IMR-90 (cell line): Measurements from ENCODE around the gene RBFOX2. TPM values are rescaled to one million over a fixed set of nuclear protein-coding genes. Genes with fewer than 3 reads are reported as not detected.
"Not testable (repeated sequence)": the region's sequence is repeated elsewhere in the genome, so short reads cannot be mapped to it uniquely, and the experiment has no call there.

Experiments
- ATAC-seq: fragments of 200-7000 bp; cut with Tn5 transposase; 2 replicates; pipeline ENCODE4 v1.9.1; 2020; ENCODE audit warnings: low read depth, mild to moderate bottlenecking, moderate library complexity
- BruUV-seq: library from RNA; stranded (reverse); fragments of 400-500 nt; replicated peaks from 2 replicates; lab custom pipeline; 2021; lab: Mats Ljungman, UMichigan
- CTCF ChIA-PET: fragments of 300-600 bp; formaldehyde crosslinking; extraction: SDS; loops from one replicate; lab custom pipeline; 2021; ENCODE audit warnings: antibody characterized with exemption; lab: Yijun Ruan, JAX
- POLR2A ChIA-PET: fragments of 300-600 bp; sonication (Branson Sonifier 250); formaldehyde crosslinking; loops from one replicate; lab custom pipeline; 2022; ENCODE audit warnings: antibody characterized with exemption; ENCODE audit not compliant: unreplicated experiment; lab: Charles Lee
- DNase-seq: peaks from one replicate; pipeline ENCODE4 v3.0.0; 2013
- H2AFZ ChIP-seq: replicated peaks from 2 replicates; pipeline ENCODE3; 2013; ENCODE audit warnings: low read length, mild to moderate bottlenecking; ENCODE audit not compliant: poor library complexity
- H2AK5ac ChIP-seq: 2 replicates; pipeline ENCODE4 v1.6.1; 2013; ENCODE audit warnings: low read depth, low read length, inconsistent platforms
- H2AK9ac ChIP-seq: replicated peaks from 2 replicates; pipeline ENCODE3; 2013; ENCODE audit warnings: mild to moderate bottlenecking, low read depth, low read length, moderate library complexity; ENCODE audit not compliant: poor library complexity
- H2BK120ac ChIP-seq: 2 replicates; pipeline ENCODE4 v1.6.1; 2013; ENCODE audit warnings: low read depth, low read length, inconsistent platforms
- H2BK15ac ChIP-seq: 3 replicates; pipeline ENCODE4 v1.6.1; 2013; ENCODE audit warnings: low read depth, low read length, inconsistent platforms
- H2BK20ac ChIP-seq: 2 replicates; pipeline ENCODE4 v1.6.1; 2013; ENCODE audit warnings: low read depth, mild to moderate bottlenecking, inconsistent platforms, low read length, moderate library complexity
- H2BK5ac ChIP-seq: 2 replicates; pipeline ENCODE4 v1.6.1; 2013; ENCODE audit warnings: mild to moderate bottlenecking, low read depth, low read length, inconsistent platforms; ENCODE audit not compliant: poor library complexity, severe bottlenecking
- H3K14ac ChIP-seq: replicated peaks from 2 replicates; pipeline ENCODE4 v1.6.1; 2013; ENCODE audit warnings: low read depth, low read length, inconsistent platforms
- H3K18ac ChIP-seq: 2 replicates; pipeline ENCODE4 v1.6.1; 2013; ENCODE audit warnings: low read depth, low read length, control low read depth
- H3K23ac ChIP-seq: 2 replicates; pipeline ENCODE4 v1.6.1; 2013; ENCODE audit warnings: low read depth, low read length, inconsistent platforms
- H3K27ac ChIP-seq: 2 replicates; pipeline ENCODE4 v1.5.1; 2013; ENCODE audit warnings: mild to moderate bottlenecking, control low read depth, low read length; ENCODE audit not compliant: insufficient read depth
- H3K27me3 ChIP-seq: 2 replicates; pipeline ENCODE4 v1.6.1; 2013; ENCODE audit warnings: low read length; ENCODE audit not compliant: control insufficient read depth, insufficient read depth
- H3K36me3 ChIP-seq: 2 replicates; pipeline ENCODE4 v1.6.1; 2013; ENCODE audit warnings: low read length, mixed read lengths; ENCODE audit not compliant: control insufficient read depth, insufficient read depth
- H3K4ac ChIP-seq: 2 replicates; pipeline ENCODE4 v1.6.1; 2013; ENCODE audit warnings: low read depth, low read length, inconsistent platforms
- H3K4me1 ChIP-seq: 2 replicates; pipeline ENCODE4 v1.6.1; 2013; ENCODE audit warnings: low read length, mixed read lengths; ENCODE audit not compliant: control insufficient read depth, insufficient read depth
- H3K4me2 ChIP-seq: 2 replicates; pipeline ENCODE4 v1.6.1; 2013; ENCODE audit warnings: low read depth, mild to moderate bottlenecking, control low read depth, low read length, moderate library complexity
- H3K4me3 ChIP-seq: 2 replicates; pipeline ENCODE4 v1.5.1; 2013; ENCODE audit warnings: low read depth, mild to moderate bottlenecking, control low read depth, low read length, moderate library complexity; ENCODE audit not compliant: insufficient read depth
- H3K56ac ChIP-seq: 2 replicates; pipeline ENCODE4 v1.6.1; 2013; ENCODE audit warnings: low read length, inconsistent platforms; ENCODE audit not compliant: insufficient read depth; ENCODE audit errors: extremely low read depth
- H3K79me1 ChIP-seq, 2 experiments: 2 replicates each; pipeline ENCODE4 v1.6.1; 2013; ENCODE audit warnings: low read length in 2 of 2, inconsistent platforms in 1 of 2, low read depth in 1 of 2
- H3K9ac ChIP-seq: 2 replicates; pipeline ENCODE4 v1.6.1; 2013; ENCODE audit warnings: low read depth, low read length, control low read depth
- H3K9me1 ChIP-seq: 2 replicates; pipeline ENCODE4 v1.6.1; 2013; ENCODE audit warnings: low read length, inconsistent platforms; ENCODE audit not compliant: insufficient read depth
- H3K9me3 ChIP-seq: 2 replicates; pipeline ENCODE4 v1.6.1; 2013; ENCODE audit warnings: low read length; ENCODE audit not compliant: control insufficient read depth, insufficient read depth
- H4K20me1 ChIP-seq: 2 replicates; pipeline ENCODE4 v1.6.1; 2013; ENCODE audit warnings: low read length, inconsistent platforms; ENCODE audit not compliant: insufficient read depth
- H4K5ac ChIP-seq: 2 replicates; pipeline ENCODE4 v1.6.1; 2013; ENCODE audit warnings: mild to moderate bottlenecking, low read depth, low read length, control low read depth
- H4K8ac ChIP-seq, 2 experiments: 2 replicates each; pipeline ENCODE4 v1.6.1; 2013; ENCODE audit warnings: low read depth in 2 of 2, low read length in 2 of 2, control low read depth in 1 of 2, inconsistent platforms in 1 of 2
- H4K91ac ChIP-seq: 2 replicates; pipeline ENCODE4 v1.6.1; 2013; ENCODE audit warnings: low read depth, low read length, inconsistent platforms; ENCODE audit not compliant: insufficient read depth
- WGBS, 2 experiments: methylation state at CpG; one replicate each; pipeline versions ENCODE4 v1.1.5 to v1.1.7; 2013; ENCODE audit warnings: missing lambda C conversion rate in 2 of 2; ENCODE audit not compliant: insufficient read length in 1 of 2; ENCODE audit errors: extremely low coverage in 2 of 2; 5-methylcytosine and 5-hydroxymethylcytosine counted together
- dilution Hi-C: fragments of 300-500 bp; cut with HindIII; formaldehyde crosslinking; loops from one replicate; pipeline ENCODE4 v1.14.3; 2018; ENCODE audit warnings: low sequenced_read_pairs; ENCODE audit not compliant: unreplicated experiment
- in situ Hi-C: fragments of 300-500 bp; cut with MboI; formaldehyde crosslinking; loops from 3 replicates; pipeline ENCODE4 v1.14.3; 2019; ENCODE audit warnings: low sequenced_read_pairs, inconsistent platforms, mixed read lengths
- intact Hi-C: fragments of 100-400 bp; cut with micrococcal nuclease; formaldehyde crosslinking; loops from 2 replicates; pipeline ENCODE4 v1.10.0; 2022
- polyA plus RNA-seq, 3 experiments: library from polyadenylated mRNA; depleted of rRNA; stranded (reverse); fragments of >200 nt; gene quantifications; 2 replicates each; pipeline ENCODE4 v1.2.3, GENCODE V29; 2012; ENCODE audit warnings: low replicate concordance in 1 of 3
- total RNA-seq: library from RNA; depleted of rRNA; stranded (reverse); fragments of >200 nt; gene quantifications from 2 replicates; pipeline ENCODE4 v1.2.3, GENCODE V29; 2012

Gene RBFOX2
- total and polyA plus RNA-seq, 2 of the 4 experiments (the other 2 are of a cell fraction), result 146 to 178 TPM

GRCh38 chr22:35791788-35792187 lies 236.8 kb downstream of the RBFOX2 start:
- H3K4me1 ChIP-seq, H2BK5ac ChIP-seq, H3K56ac ChIP-seq, H2BK120ac ChIP-seq, H4K91ac ChIP-seq, in situ Hi-C loops, H3K27ac ChIP-seq, H2AK5ac ChIP-seq, BruUV-seq, H3K23ac ChIP-seq, H3K9me3 ChIP-seq, H2AK9ac ChIP-seq, POLR2A ChIA-PET, H3K9me1 ChIP-seq, H3K18ac ChIP-seq, H3K14ac ChIP-seq, H2BK20ac ChIP-seq, H3K4ac ChIP-seq, ATAC-seq, H2BK15ac ChIP-seq, intact Hi-C loops, H3K9ac ChIP-seq, H4K8ac ChIP-seq, H3K4me3 ChIP-seq, H3K36me3 ChIP-seq, H4K5ac ChIP-seq, H2AFZ ChIP-seq, DNase-seq, dilution Hi-C loops, H3K4me2 ChIP-seq, H3K27me3 ChIP-seq: not testable (repeated sequence)
- peaks cover 25 to 63% of the 10 kb centered on the region in 2 experiments for H3K79me1 ChIP-seq
- CTCF ChIA-PET, result interaction anchor here (0.6 to 1.6 kb wide), 2 partner anchors 169 to 274 kb away, joined by 4 read pairs; no protein-coding TSS in a partner anchor
- WGBS, 2 experiments, result no CpG with 5 or more reads among the region's 2 CpGs
- H4K20me1 ChIP-seq, result peaks cover 32% of the 10 kb centered on the region
